ENCODE data around the gene LTB.

The LTB gene

DNA sequence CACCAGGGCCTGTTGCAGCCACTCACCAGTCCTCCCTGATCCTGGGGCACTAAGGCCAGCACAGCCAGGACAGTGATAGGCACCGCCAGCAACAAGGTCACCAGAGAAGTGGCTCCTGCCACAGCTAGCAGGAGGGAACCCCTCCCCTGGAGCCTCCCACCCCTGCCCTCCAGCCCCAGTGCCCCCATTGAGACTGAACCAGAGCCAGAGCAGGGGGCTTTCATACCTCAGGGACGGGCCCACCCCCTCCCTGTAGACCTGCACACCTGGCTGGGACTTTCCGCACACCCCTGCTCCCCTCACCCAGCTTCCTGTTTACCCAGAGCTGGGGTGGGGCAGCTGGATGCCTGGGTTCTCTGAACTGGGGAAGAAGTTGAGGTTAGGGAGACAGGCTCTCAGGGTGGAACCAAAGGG, at the start of gene LTB:
Gene LTB (minus strand): TSS at position 195 of the 414 bp plus-strand sequence. CDS start 7 bp downstream, at position 188.
- TF ChIP-seq TCF12 (IDR thresholded peaks at IDR 0.05; ENCODE audit: low read depth) (no peak), TAF1 (IDR thresholded peaks at IDR 0.05; ENCODE audit: low read depth) (no peak)

DNA sequence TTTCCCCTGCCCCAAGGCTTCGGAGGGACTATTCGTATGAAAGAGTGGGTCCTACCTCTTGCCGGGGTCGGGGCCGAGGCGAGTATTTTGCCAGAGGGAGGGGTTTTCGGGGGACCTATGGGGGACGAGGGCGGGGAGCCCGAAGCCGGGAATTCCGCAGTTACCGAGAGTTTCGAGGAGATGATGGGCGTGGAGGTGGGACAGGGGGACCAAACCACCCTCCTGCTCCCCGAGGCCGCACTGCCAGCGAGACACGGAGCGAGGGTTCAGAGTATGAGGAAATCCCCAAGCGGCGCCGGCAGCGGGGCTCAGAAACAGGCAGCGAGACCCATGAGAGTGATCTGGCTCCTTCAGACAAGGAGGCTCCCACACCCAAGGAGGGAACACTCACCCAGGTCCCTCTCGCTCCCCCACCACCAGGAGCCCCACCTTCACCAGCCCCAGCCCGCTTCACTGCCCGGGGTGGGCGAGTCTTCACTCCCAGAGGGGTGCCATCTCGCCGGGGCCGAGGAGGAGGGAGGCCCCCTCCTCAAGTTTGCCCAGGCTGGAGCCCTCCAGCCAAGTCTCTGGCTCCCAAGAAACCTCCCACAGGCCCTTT, 49.6 kb upstream of the LTB start:
- TF ChIP-seq MAX (IDR thresholded peaks at IDR 0.05), result no peak
- no peak for TF ChIP-seq CEBPB (IDR thresholded peaks at IDR 0.05)
- TF ChIP-seq RAD21 (IDR thresholded peaks at IDR 0.05; ENCODE audit: low read depth), result no peak
- no peak for TF ChIP-seq TCF12 (IDR thresholded peaks at IDR 0.05; ENCODE audit: low read depth)
- TF ChIP-seq YY1 (IDR thresholded peaks at IDR 0.05; ENCODE audit: low read depth), result no peak
- TF ChIP-seq EP300 (IDR thresholded peaks at IDR 0.05; ENCODE audit: borderline replicate concordance), result no peak

DNA sequence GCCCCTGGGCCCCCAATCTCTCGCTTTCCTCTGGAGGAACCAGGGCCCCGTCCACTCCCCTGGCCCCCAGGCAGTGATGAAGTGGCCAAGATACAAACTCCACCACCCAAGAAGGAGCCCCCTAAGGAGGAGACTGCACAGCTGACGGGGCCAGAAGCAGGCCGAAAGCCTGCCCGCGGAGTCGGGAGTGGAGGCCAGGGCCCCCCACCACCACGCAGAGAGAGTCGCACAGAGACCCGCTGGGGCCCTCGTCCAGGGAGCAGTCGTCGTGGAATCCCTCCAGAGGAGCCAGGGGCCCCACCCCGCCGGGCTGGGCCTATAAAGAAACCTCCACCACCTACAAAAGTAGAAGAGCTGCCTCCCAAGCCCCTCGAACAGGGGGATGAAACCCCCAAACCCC, 49.0 kb upstream of the LTB start:
- TF ChIP-seq EGR1 (IDR thresholded peaks at IDR 0.05) (no peak), NFIC (IDR thresholded peaks at IDR 0.05) (no peak), CEBPB (IDR thresholded peaks at IDR 0.05) (no peak), TAF1 (IDR thresholded peaks at IDR 0.05; ENCODE audit: low read depth) (no peak)

DNA sequence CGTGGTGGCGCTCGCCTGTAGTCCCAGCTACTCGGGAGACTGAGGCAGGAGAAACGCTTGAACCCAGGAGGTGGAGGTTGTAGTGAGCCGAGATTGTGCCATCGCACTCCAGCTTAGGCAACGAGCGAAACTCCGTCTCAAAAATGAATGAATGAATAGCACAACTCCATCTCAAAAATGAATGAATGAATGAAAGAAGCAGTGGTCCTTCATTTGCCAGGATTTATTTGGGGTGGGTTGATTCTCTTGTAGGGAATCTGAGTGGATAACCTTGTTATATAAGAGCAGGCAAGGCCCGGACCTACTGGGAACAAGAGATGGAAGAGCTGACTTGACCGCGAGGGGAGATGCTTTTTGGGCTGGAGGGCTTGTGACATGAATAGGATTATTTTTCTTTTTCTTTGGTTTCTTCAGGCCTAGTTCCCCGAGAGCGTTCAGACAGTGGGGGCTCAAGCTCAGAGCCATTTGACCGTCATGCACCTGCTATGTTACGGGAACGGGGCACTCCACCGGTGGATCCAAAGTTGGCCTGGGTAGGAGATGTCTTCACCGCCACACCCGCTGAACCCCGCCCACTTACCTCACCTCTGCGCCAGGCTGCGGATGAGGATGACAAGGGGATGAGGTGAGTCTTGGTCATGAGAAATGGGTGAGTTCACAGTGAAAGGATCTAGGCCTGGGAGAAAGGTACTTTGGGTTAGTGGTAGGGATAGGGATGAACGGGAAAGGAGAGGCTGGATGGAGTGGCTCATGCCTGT, 48.1 kb upstream of the LTB start:
- no peak for TF ChIP-seq MAX (IDR thresholded peaks at IDR 0.05)
- TF ChIP-seq TCF12 (IDR thresholded peaks at IDR 0.05; ENCODE audit: low read depth), result no peak
- no peak for TF ChIP-seq EGR1 (IDR thresholded peaks at IDR 0.05)
- TF ChIP-seq RAD21 (IDR thresholded peaks at IDR 0.05; ENCODE audit: low read depth), result no peak
- TF ChIP-seq TEAD4 (IDR thresholded peaks at IDR 0.05), result no peak
- TF ChIP-seq NFIC (IDR thresholded peaks at IDR 0.05), result no peak
- no peak for TF ChIP-seq TAF1 (IDR thresholded peaks at IDR 0.05; ENCODE audit: low read depth)
- TF ChIP-seq EP300 (IDR thresholded peaks at IDR 0.05; ENCODE audit: borderline replicate concordance), result no peak

DNA sequence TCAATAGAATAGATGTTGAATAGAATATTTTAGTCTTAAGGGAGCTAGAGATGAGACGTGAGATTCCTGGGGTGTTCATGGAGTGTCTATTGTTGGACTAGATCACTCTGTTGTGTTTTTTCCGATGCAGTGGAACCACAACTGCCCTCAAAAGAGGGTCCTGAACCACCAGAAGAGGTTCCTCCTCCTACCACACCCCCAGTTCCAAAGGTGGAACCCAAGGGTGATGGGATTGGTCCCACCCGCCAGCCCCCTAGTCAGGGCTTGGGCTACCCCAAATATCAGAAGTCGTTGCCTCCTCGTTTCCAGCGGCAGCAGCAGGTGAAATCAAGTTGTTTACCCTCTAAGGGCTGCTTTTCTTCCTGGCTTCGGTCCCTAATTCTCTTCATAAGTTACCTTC, 46.8 kb upstream of the LTB start:
- TF ChIP-seq USF1 (IDR thresholded peaks at IDR 0.05), result no peak
- no peak for TF ChIP-seq EP300 (IDR thresholded peaks at IDR 0.05; ENCODE audit: borderline replicate concordance)
- TF ChIP-seq FOXM1 (IDR thresholded peaks at IDR 0.05; ENCODE audit: borderline replicate concordance, low read depth), result no peak
- TF ChIP-seq TCF12 (IDR thresholded peaks at IDR 0.05; ENCODE audit: low read depth), result no peak
- TF ChIP-seq TAF1 (IDR thresholded peaks at IDR 0.05; ENCODE audit: low read depth), result no peak
- TF ChIP-seq EGR1 (IDR thresholded peaks at IDR 0.05), result no peak
- no peak for TF ChIP-seq NFIC (IDR thresholded peaks at IDR 0.05)
- TF ChIP-seq RAD21 (IDR thresholded peaks at IDR 0.05; ENCODE audit: low read depth), result no peak
- no peak for TF ChIP-seq ZBTB7A (IDR thresholded peaks at IDR 0.05; ENCODE audit: low read depth)
- TF ChIP-seq, protein P1, sequence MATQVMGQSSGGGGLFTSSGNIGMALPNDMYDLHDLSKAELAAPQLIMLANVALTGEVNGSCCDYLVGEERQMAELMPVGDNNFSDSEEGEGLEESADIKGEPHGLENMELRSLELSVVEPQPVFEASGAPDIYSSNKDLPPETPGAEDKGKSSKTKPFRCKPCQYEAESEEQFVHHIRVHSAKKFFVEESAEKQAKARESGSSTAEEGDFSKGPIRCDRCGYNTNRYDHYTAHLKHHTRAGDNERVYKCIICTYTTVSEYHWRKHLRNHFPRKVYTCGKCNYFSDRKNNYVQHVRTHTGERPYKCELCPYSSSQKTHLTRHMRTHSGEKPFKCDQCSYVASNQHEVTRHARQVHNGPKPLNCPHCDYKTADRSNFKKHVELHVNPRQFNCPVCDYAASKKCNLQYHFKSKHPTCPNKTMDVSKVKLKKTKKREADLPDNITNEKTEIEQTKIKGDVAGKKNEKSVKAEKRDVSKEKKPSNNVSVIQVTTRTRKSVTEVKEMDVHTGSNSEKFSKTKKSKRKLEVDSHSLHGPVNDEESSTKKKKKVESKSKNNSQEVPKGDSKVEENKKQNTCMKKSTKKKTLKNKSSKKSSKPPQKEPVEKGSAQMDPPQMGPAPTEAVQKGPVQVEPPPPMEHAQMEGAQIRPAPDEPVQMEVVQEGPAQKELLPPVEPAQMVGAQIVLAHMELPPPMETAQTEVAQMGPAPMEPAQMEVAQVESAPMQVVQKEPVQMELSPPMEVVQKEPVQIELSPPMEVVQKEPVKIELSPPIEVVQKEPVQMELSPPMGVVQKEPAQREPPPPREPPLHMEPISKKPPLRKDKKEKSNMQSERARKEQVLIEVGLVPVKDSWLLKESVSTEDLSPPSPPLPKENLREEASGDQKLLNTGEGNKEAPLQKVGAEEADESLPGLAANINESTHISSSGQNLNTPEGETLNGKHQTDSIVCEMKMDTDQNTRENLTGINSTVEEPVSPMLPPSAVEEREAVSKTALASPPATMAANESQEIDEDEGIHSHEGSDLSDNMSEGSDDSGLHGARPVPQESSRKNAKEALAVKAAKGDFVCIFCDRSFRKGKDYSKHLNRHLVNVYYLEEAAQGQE (IDR thresholded peaks at IDR 0.05; ENCODE audit: low read depth), result no peak
- TF ChIP-seq MAX (IDR thresholded peaks at IDR 0.05), result no peak
- TF ChIP-seq CREB1 (IDR thresholded peaks at IDR 0.05; ENCODE audit: low read depth), result no peak
- TF ChIP-seq YY1 (IDR thresholded peaks at IDR 0.05; ENCODE audit: low read depth), result no peak
- no peak for TF ChIP-seq TEAD4 (IDR thresholded peaks at IDR 0.05)
- TF ChIP-seq CEBPB (IDR thresholded peaks at IDR 0.05), result no peak

GRCh38 chr6:31627690-31628287, 45.6 kb upstream of the LTB start:
- TF ChIP-seq TEAD4 (IDR thresholded peaks at IDR 0.05), result no peak
- no peak for TF ChIP-seq EP300 (IDR thresholded peaks at IDR 0.05; ENCODE audit: borderline replicate concordance)
- no peak for TF ChIP-seq MAX (IDR thresholded peaks at IDR 0.05)
- TF ChIP-seq, protein P1 (IDR thresholded peaks at IDR 0.05; ENCODE audit: low read depth), result no peak

All from Ishikawa (cell line).